ENCODE data around the gene DET1. TPM values are rescaled to one million over a fixed set of nuclear protein-coding genes. Genes with fewer than 3 reads are reported as not detected.

The DET1 gene
- total RNA-seq, 1 experiment from 2014 or later: 6.6 TPM

DNA sequence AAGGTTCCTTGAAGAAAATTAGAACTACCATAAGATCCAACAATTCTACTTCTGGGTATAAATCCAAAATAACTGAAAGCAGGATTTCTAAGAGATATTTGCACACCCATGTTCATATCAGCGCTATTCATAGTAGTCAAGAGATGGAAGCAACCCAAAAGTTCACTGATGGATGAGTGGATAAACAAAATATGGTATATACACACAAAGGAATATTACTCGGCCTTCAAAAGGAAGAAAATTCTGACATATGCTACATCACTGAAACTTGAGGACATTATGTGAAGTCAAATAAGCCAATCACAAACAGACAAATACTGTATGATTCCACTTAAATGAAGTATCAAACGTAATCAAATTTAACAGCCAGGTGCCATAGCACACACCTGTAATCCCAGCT lies 13.1 kb downstream of the DET1 start:
- no peak overlapping the region for H3K18ac ChIP-seq (ENCODE audit: insufficient read length, low read depth, low read length)
- H3K56ac ChIP-seq (ENCODE audit: insufficient read length, low read depth, low read length): no peak overlapping the region
- H4K8ac ChIP-seq (replicated peaks; ENCODE audit: insufficient read length, low read depth, low read length): no peak overlapping the region
- H3K9me3 ChIP-seq (ENCODE audit: control insufficient read depth, low read depth, low read length): no peaks in the 10 kb centered on the region
- no peak overlapping the region for H2BK15ac ChIP-seq (ENCODE audit: low read depth, low read length)
- H2AK5ac ChIP-seq (ENCODE audit: insufficient read length, low read length): no peak overlapping the region
- H3K27me3 ChIP-seq (ENCODE audit: insufficient read depth, low read length): no peaks in the 10 kb centered on the region
- no peaks in the 10 kb centered on the region for H3K23me2 ChIP-seq (ENCODE audit: insufficient read length, low read depth, low read length, poor library complexity, severe bottlenecking)
- H2BK20ac ChIP-seq (ENCODE audit: low read depth, low read length, poor library complexity, severe bottlenecking): no peak overlapping the region
- H3K23ac ChIP-seq (ENCODE audit: insufficient read length, low read depth, low read length): no peak overlapping the region
- no peak overlapping the region for H2BK120ac ChIP-seq (ENCODE audit: low read depth, low read length, poor library complexity, severe bottlenecking)
- no peak overlapping the region for H4K5ac ChIP-seq (ENCODE audit: insufficient read length, low read depth, low read length)
- Mint-ChIP-seq H3K27ac (no peak overlapping the region), H3K27me3 (ENCODE audit: low read depth) (no peaks in the 10 kb centered on the region), H3K4me3 (no peak overlapping the region), H3K36me3 (ENCODE audit: insufficient read depth in 1 of 3, low read depth in 3 of 3) (peaks cover 7 to 38% (median 21%) of the 10 kb centered on the region in 3 experiments; a peak in 6 of 7 replicates), H3K9me3 (peaks cover 0 to 3% of the 10 kb centered on the region in 2 experiments; a peak in 2 of 5 replicates), H3K4me1 (peaks cover 7 to 8% of the 10 kb centered on the region in 2 experiments)
- no peak overlapping the region for H3T11ph ChIP-seq (ENCODE audit: low read length)
- WGBS (ENCODE audit: extremely low coverage, insufficient read length, low lambda C conversion rate): no CpG with 5 or more reads among the region's 3 CpGs
- no peaks in the 10 kb centered on the region; the same call in 1 of the 2 replicates for H3K4me1 ChIP-seq (ENCODE audit: insufficient read depth, low read length)
- H4K20me1 ChIP-seq (ENCODE audit: control insufficient read depth, insufficient read depth, insufficient read length): no peaks in the 10 kb centered on the region
- no peak overlapping the region for H3K14ac ChIP-seq (ENCODE audit: insufficient read depth, low read length)
- no peak overlapping the region for H3K4me2 ChIP-seq (ENCODE audit: insufficient read depth, insufficient read length, low read length)
- H4K91ac ChIP-seq (ENCODE audit: insufficient read length, low read depth, low read length): no peak overlapping the region
- no peak overlapping the region for H2AFZ ChIP-seq (ENCODE audit: low read length)
- H3K79me2 ChIP-seq (ENCODE audit: insufficient read depth, low read length): no peaks in the 10 kb centered on the region
- H3K9ac ChIP-seq (ENCODE audit: extremely low read depth, insufficient read length, low read length): no peak overlapping the region
- no peaks in the 10 kb centered on the region for H3K79me1 ChIP-seq (ENCODE audit: insufficient read depth, low read depth, low read length, poor library complexity, severe bottlenecking)
- H2BK5ac ChIP-seq (ENCODE audit: insufficient read length, low read length): no peak overlapping the region
- H3K4ac ChIP-seq (ENCODE audit: low read depth, low read length): no peak overlapping the region
- TF ChIP-seq, protein P1, sequence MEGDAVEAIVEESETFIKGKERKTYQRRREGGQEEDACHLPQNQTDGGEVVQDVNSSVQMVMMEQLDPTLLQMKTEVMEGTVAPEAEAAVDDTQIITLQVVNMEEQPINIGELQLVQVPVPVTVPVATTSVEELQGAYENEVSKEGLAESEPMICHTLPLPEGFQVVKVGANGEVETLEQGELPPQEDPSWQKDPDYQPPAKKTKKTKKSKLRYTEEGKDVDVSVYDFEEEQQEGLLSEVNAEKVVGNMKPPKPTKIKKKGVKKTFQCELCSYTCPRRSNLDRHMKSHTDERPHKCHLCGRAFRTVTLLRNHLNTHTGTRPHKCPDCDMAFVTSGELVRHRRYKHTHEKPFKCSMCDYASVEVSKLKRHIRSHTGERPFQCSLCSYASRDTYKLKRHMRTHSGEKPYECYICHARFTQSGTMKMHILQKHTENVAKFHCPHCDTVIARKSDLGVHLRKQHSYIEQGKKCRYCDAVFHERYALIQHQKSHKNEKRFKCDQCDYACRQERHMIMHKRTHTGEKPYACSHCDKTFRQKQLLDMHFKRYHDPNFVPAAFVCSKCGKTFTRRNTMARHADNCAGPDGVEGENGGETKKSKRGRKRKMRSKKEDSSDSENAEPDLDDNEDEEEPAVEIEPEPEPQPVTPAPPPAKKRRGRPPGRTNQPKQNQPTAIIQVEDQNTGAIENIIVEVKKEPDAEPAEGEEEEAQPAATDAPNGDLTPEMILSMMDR (conservative IDR thresholded peaks at IDR 0.05): no peak
- no peak overlapping the region for H3K27ac ChIP-seq (ENCODE audit: insufficient read length, low read depth, low read length)
- DNase-seq: no peak
- H2BK12ac ChIP-seq (ENCODE audit: insufficient read length, low read depth, low read length): no peak overlapping the region

All from H9 (cell line).